HepG2 (cell line): ENCODE measurements around the gene PPP6R2. TPM values are rescaled to one million over a fixed set of nuclear protein-coding genes. Genes with fewer than 3 reads are reported as not detected.

ENCODE experiments used
- ATF7 ChIP-seq, 2 experiments: fragments of 450-650 bp in 1 of 2; sonication (generic) in 1 of 2; formaldehyde crosslinking in 1 of 2; IDR thresholded peaks; 2 replicates each; pipeline versions ENCODE4 v1.4.0 to v1.6.1; 2016 to 2020; ENCODE audit warnings: antibody characterized with exemption in 1 of 2, mild to moderate bottlenecking in 1 of 2, missing genetic modification reagents in 1 of 2
- CERS6 ChIP-seq: sonication (generic); formaldehyde crosslinking; IDR thresholded peaks from 2 replicates; pipeline ENCODE4 v1.5.0; 2020; ENCODE audit warnings: missing genetic modification reagents
- DR1 ChIP-seq: sonication (generic); formaldehyde crosslinking; IDR thresholded peaks from 2 replicates; pipeline ENCODE4 v1.8.0; 2021; ENCODE audit warnings: mild to moderate bottlenecking, missing genetic modification reagents, inconsistent platforms
- ELF4 ChIP-seq: sonication (generic); formaldehyde crosslinking; IDR thresholded peaks from 2 replicates; pipeline ENCODE4 v1.5.0; 2020; ENCODE audit warnings: missing genetic modification reagents, mild to moderate bottlenecking, moderate library complexity, borderline replicate concordance
- FOXM1 ChIP-seq: sonication (generic); formaldehyde crosslinking; IDR thresholded peaks from 2 replicates; pipeline ENCODE4 v1.5.0; 2020; ENCODE audit warnings: missing genetic modification reagents
- HNF4A ChIP-seq: sonication (generic); formaldehyde crosslinking; IDR thresholded peaks from 2 replicates; pipeline ENCODE4 v1.4.0; 2020; ENCODE audit warnings: missing genetic modification reagents
- HNRNPL ChIP-seq: fragments of 200-400 bp; formaldehyde crosslinking; IDR thresholded peaks from 2 replicates; pipeline ENCODE4 v1.6.1; 2017; ENCODE audit warnings: mild to moderate bottlenecking, low read depth, low read length
- KDM3A ChIP-seq: IDR thresholded peaks from 2 replicates; pipeline ENCODE4 v1.6.1; 2018; ENCODE audit warnings: low read depth, missing compliant biosample characterization
- MED8 ChIP-seq: sonication (generic); formaldehyde crosslinking; IDR thresholded peaks from 2 replicates; pipeline ENCODE4 v1.8.1; 2023; ENCODE audit warnings: mild to moderate bottlenecking, missing genetic modification reagents; ENCODE audit not compliant: insufficient replicate concordance
- NFYB ChIP-seq: sonication (generic); formaldehyde crosslinking; IDR thresholded peaks from 2 replicates; pipeline ENCODE4 v1.4.0; 2020; ENCODE audit warnings: missing genetic modification reagents
- NKX3-1 ChIP-seq: sonication (generic); formaldehyde crosslinking; IDR thresholded peaks from 2 replicates; pipeline ENCODE4 v1.5.0; 2020; ENCODE audit warnings: missing genetic modification reagents
- NR2F2 ChIP-seq: IDR thresholded peaks from 2 replicates; pipeline ENCODE4 v1.6.1; 2012; ENCODE audit warnings: low read depth, inconsistent platforms, borderline replicate concordance
- ONECUT2 ChIP-seq: sonication (generic); formaldehyde crosslinking; IDR thresholded peaks from 2 replicates; pipeline ENCODE4 v1.4.0; 2020; ENCODE audit warnings: missing genetic modification reagents
- POLR2AphosphoS5 ChIP-seq: IDR thresholded peaks from 2 replicates; pipeline ENCODE4 v1.6.1; 2012; ENCODE audit warnings: low read depth, low read length
- SALL1 ChIP-seq: sonication (generic); formaldehyde crosslinking; IDR thresholded peaks from 2 replicates; pipeline ENCODE4 v1.8.0; 2022; ENCODE audit warnings: mild to moderate bottlenecking, missing genetic modification reagents
- SAP130 ChIP-seq: IDR thresholded peaks from 2 replicates; pipeline ENCODE4 v1.6.1; 2016; ENCODE audit warnings: low read depth
- SATB2 ChIP-seq: sonication (generic); formaldehyde crosslinking; IDR thresholded peaks from 2 replicates; pipeline ENCODE4 v1.5.0; 2020; ENCODE audit warnings: missing genetic modification reagents
- THAP7 ChIP-seq: sonication (generic); formaldehyde crosslinking; IDR thresholded peaks from 2 replicates; pipeline ENCODE4 v1.8.1; 2023; ENCODE audit warnings: mild to moderate bottlenecking, missing genetic modification reagents
- UBTF ChIP-seq: sonication (generic); formaldehyde crosslinking; IDR thresholded peaks from 2 replicates; pipeline ENCODE4 v1.4.0; 2020; ENCODE audit warnings: mild to moderate bottlenecking, missing genetic modification reagents
- ZMYM2 ChIP-seq: sonication (generic); formaldehyde crosslinking; IDR thresholded peaks from 2 replicates; pipeline ENCODE4 v1.8.0; 2022; ENCODE audit warnings: mild to moderate bottlenecking, missing genetic modification reagents
- ZNF282 ChIP-seq: fragments of 450-650 bp; IDR thresholded peaks from 2 replicates; pipeline ENCODE4 v1.6.1; 2018; ENCODE audit not compliant: partially characterized antibody
- ZNF337 ChIP-seq: sonication (generic); formaldehyde crosslinking; IDR thresholded peaks from 2 replicates; pipeline ENCODE4 v1.5.1; 2020; ENCODE audit warnings: missing genetic modification reagents, low read depth, mild to moderate bottlenecking, borderline replicate concordance
- ZNF451 ChIP-seq: sonication (generic); formaldehyde crosslinking; IDR thresholded peaks from 2 replicates; pipeline ENCODE4 v1.5.0; 2020; ENCODE audit warnings: mild to moderate bottlenecking, missing genetic modification reagents
- ZNF549 ChIP-seq: sonication (generic); formaldehyde crosslinking; IDR thresholded peaks from 2 replicates; pipeline ENCODE4 v1.5.0; 2020; ENCODE audit warnings: missing genetic modification reagents
- ZNF639 ChIP-seq: conservative IDR thresholded peaks from 2 replicates; pipeline ENCODE4 v1.6.1; 2018; ENCODE audit warnings: missing genetic modification reagents
- ZNF773 ChIP-seq: sonication (generic); formaldehyde crosslinking; IDR thresholded peaks from 2 replicates; pipeline ENCODE4 v1.4.0; 2020; ENCODE audit warnings: missing genetic modification reagents, borderline replicate concordance
- polyA plus RNA-seq, 8 experiments: library from polyadenylated mRNA; depleted of rRNA in 3 of 8; stranded (reverse) in 7 of 8; unstranded in 1 of 8; fragments of >200 nt; fragmentation: Illumina TruSeq in 4 of 8; extraction: Trizol in 4 of 8; gene quantifications; 2 replicates each; pipeline versions ENCODE4 v1.2.1 to v1.2.3, GENCODE V29; 2011 to 2016; ENCODE audit warnings: low read depth in 4 of 8, missing spikeins in 1 of 8, mixed read lengths in 1 of 8; ENCODE audit not compliant: insufficient read depth in 1 of 8
- total RNA-seq, 5 experiments: library from RNA; depleted of rRNA; stranded (reverse); fragments of >200 nt; fragmentation: Illumina TruSeq; extraction: Trizol; gene quantifications; 2 replicates each; pipeline ENCODE4 v1.2.3, GENCODE V29; 2016; ENCODE audit warnings: low read depth in 1 of 5

The PPP6R2 gene
- total and polyA plus RNA-seq, 2 of the 13 experiments (the other 11 are each of a cell fraction or from before 2014, with no cell fraction given), result 55.0 to 102 TPM

- TF ChIP-seq NR2F2 (peak; percentile 13; the same call in 1 of the 2 replicates), ZNF773 (CRISPR knock-in tag) (peak; percentile 88; the same call in 1 of the 2 replicates), HNRNPL (0 out of 2 replicates have a peak, but pooled peaks have one; percentile 9), KDM3A (CRISPR knock-in tag) (0 out of 2 replicates have a peak, but pooled peaks have one; percentile 54), ZNF549 (CRISPR knock-in tag) (0 out of 2 replicates have a peak, but pooled peaks have one; percentile 45), ZMYM2 (no peak), ATF7 (IDR thresholded peaks at IDR 0.05) (no peak), ATF7 (CRISPR knock-in tag; IDR thresholded peaks at IDR 0.05) (peak; percentile 50; the same call in 1 of the 2 replicates), ZNF282 (no peak), ELF4 (CRISPR knock-in tag) (peak; percentile 67; the same call in 1 of the 2 replicates), SALL1 (CRISPR knock-in tag) (peak; percentile 69), DR1 (CRISPR knock-in tag) (0 out of 2 replicates have a peak, but pooled peaks have one; percentile 33), SATB2 (CRISPR knock-in tag) (peak; percentile 37; the same call in 1 of the 2 replicates), UBTF (CRISPR knock-in tag) (peak; percentile 75), POLR2AphosphoS5 (peak; percentile 65), ZNF451 (CRISPR knock-in tag) (0 out of 2 replicates have a peak, but pooled peaks have one; percentile 64), MED8 (CRISPR knock-in tag) (peak; percentile 29), ZNF337 (CRISPR knock-in tag) (peak; percentile 80; the same call in 1 of the 2 replicates), THAP7 (CRISPR knock-in tag) (peak; percentile 65; the same call in 1 of the 2 replicates), NFYB (0 out of 2 replicates have a peak, but pooled peaks have one; percentile 10), NKX3-1 (CRISPR knock-in tag) (peak; percentile 93), CERS6 (CRISPR knock-in tag) (0 out of 2 replicates have a peak, but pooled peaks have one; percentile 52), HNF4A (CRISPR knock-in tag) (no peak), FOXM1 (CRISPR knock-in tag) (no peak), SAP130 (CRISPR knock-in tag) (peak; percentile 76), ZNF639 (CRISPR knock-in tag) (0 out of 2 replicates have a peak, but pooled peaks have one; percentile 12), ONECUT2 (CRISPR knock-in tag) (no peak)
These were observed 16.0 kb upstream of the PPP6R2 start, which contains the start of gene DENND6B (continued) for GRCh38 chr22:50326956-50327710.
